A549 (cell line): Measurements from ENCODE around the gene YIPF5. TPM values are rescaled to one million over a fixed set of nuclear protein-coding genes. Genes with fewer than 3 reads are reported as not detected.

Source experiments
- ATAC-seq, 2 experiments: fragments of 200-7000 bp in 1 of 2; fragments of >200 bp in 1 of 2; cut with Nextera tagmentation in 1 of 2; cut with Tn5 transposase in 1 of 2; 3 replicates each; pipeline versions ENCODE4 v1.8.0 to v1.9.1; 2018 to 2020; ENCODE audit warnings: mild to moderate bottlenecking in 1 of 2, moderate library complexity in 1 of 2
- CTCF ChIA-PET: fragments of 300-600 bp; sonication (Branson Sonifier 250); formaldehyde crosslinking; extraction: SDS; loops from one replicate; lab custom pipeline; 2021; ENCODE audit warnings: antibody characterized with exemption, inconsistent platforms; lab: Yijun Ruan, JAX
- POLR2A ChIA-PET: fragments of 350-600 bp; formaldehyde crosslinking; extraction: SDS; loops from one replicate; lab custom pipeline; 2021; ENCODE audit warnings: antibody characterized with exemption, inconsistent platforms; lab: Yijun Ruan, JAX
- DNase-seq, 2 experiments: peaks; one replicate each; pipeline versions ENCODE4 v3.0.0 to v3.0.0-alpha.2; 2011 to 2016; ENCODE audit warnings: low read depth in 1 of 2, low spot score in 1 of 2
- FAIRE-seq: peaks from 2 replicates; lab custom pipeline; 2011; peaks lifted over from hg19 to GRCh38; lab: Jason Lieb, UNC
- H3K27ac ChIP-seq, 2 experiments: fragments of >200 bp; sonication (Bioruptor Twin); formaldehyde crosslinking; 3 replicates each; pipeline ENCODE4 v1.5.1; 2016 to 2017
- H3K4me1 ChIP-seq: fragments of >200 bp; sonication (Bioruptor Twin); formaldehyde crosslinking; 3 replicates; pipeline ENCODE4 v1.6.1; 2016
- H3K4me2 ChIP-seq: fragments of >200 bp; sonication (Bioruptor Twin); formaldehyde crosslinking; 3 replicates; pipeline ENCODE4 v1.6.1; 2016
- H3K4me3 ChIP-seq: fragments of >200 bp; sonication (Bioruptor Twin); formaldehyde crosslinking; 3 replicates; pipeline ENCODE4 v1.5.1; 2016
- H3K9me3 ChIP-seq: fragments of >200 bp; sonication (Bioruptor Twin); formaldehyde crosslinking; 3 replicates; pipeline ENCODE4 v1.6.1; 2016
- BHLHE40 ChIP-seq: IDR thresholded peaks from 2 replicates; pipeline ENCODE4 v1.6.1; 2012; ENCODE audit warnings: low read depth, low read length, inconsistent platforms
- CBX2 ChIP-seq: fragments of 200-600 bp; sonication (generic); IDR thresholded peaks from 2 replicates; pipeline ENCODE4 v1.6.1; 2016; ENCODE audit warnings: low read depth, mild to moderate bottlenecking, borderline replicate concordance
- CBX8 ChIP-seq: fragments of 200-600 bp; sonication (generic); IDR thresholded peaks from 2 replicates; pipeline ENCODE4 v1.6.1; 2016
- CHD2 ChIP-seq: fragments of 150-350 bp; IDR thresholded peaks from 2 replicates; pipeline ENCODE4 v1.6.1; 2014; ENCODE audit warnings: low read length; ENCODE audit not compliant: partially characterized antibody
- EHF ChIP-seq: fragments of 250-450 bp; sonication (Bioruptor Pico); IDR thresholded peaks from 2 replicates; pipeline ENCODE4 v1.5.0; 2020; ENCODE audit warnings: mild to moderate bottlenecking
- FOSL2 ChIP-seq, 2 experiments: fragments of 450-650 bp in 1 of 2; fragments of >200 bp in 1 of 2; sonication (Bioruptor Twin) in 1 of 2; formaldehyde crosslinking; IDR thresholded peaks; 2 replicates each; pipeline versions ENCODE4 v1.5.0 to v1.6.1; 2016 to 2020; ENCODE audit warnings: mild to moderate bottlenecking in 1 of 2, moderate library complexity in 1 of 2
- HDAC2 ChIP-seq: fragments of 200-600 bp; sonication (generic); IDR thresholded peaks from 2 replicates; pipeline ENCODE4 v1.6.1; 2016
- HOXA7 ChIP-seq: fragments of 250-450 bp; sonication (Bioruptor Pico); IDR thresholded peaks from 2 replicates; pipeline ENCODE4 v1.5.0; 2020; ENCODE audit warnings: mild to moderate bottlenecking, moderate library complexity
- HOXB5 ChIP-seq: fragments of 250-450 bp; sonication (Bioruptor Pico); IDR thresholded peaks from 2 replicates; pipeline ENCODE4 v1.5.0; 2020; ENCODE audit warnings: mild to moderate bottlenecking, moderate library complexity
- KDM5A ChIP-seq: fragments of 200-600 bp; sonication (generic); IDR thresholded peaks from 2 replicates; pipeline ENCODE4 v1.6.1; 2016; ENCODE audit warnings: antibody characterized with exemption, mild to moderate bottlenecking
- MAFK ChIP-seq: fragments of 450-650 bp; IDR thresholded peaks from 2 replicates; pipeline ENCODE4 v1.6.1; 2014; ENCODE audit not compliant: partially characterized antibody
- NR3C1 ChIP-seq: fragments of >200 bp; sonication (Bioruptor Twin); formaldehyde crosslinking; IDR thresholded peaks from 3 replicates; pipeline ENCODE4 v1.6.1; 2017
- POLR2AphosphoS2 ChIP-seq: conservative IDR thresholded peaks from 2 replicates; pipeline ENCODE4 v1.6.1; 2012; ENCODE audit warnings: low read length, improper control_type of control experiment, inconsistent platforms
- RAD21 ChIP-seq, 2 experiments: fragments of >200 bp in 1 of 2; sonication (Bioruptor Twin) in 1 of 2; formaldehyde crosslinking in 1 of 2; IDR thresholded peaks in 1 of 2; conservative IDR thresholded peaks in 1 of 2; 2 replicates in 1 of 2; 3 replicates in 1 of 2; pipeline ENCODE4 v1.6.1; 2012 to 2018; ENCODE audit warnings: inconsistent platforms in 1 of 2
- TP53 ChIP-seq: fragments of 250-450 bp; sonication (Bioruptor Pico); IDR thresholded peaks from 2 replicates; pipeline ENCODE4 v1.5.0; 2021; ENCODE audit warnings: mild to moderate bottlenecking, moderate library complexity
- WGBS: methylation state at CpG from one replicate; pipeline ENCODE4 v1.1.6; 2017; ENCODE audit errors: missing lambda C conversion rate; 5-methylcytosine and 5-hydroxymethylcytosine counted together
- polyA plus RNA-seq, 4 experiments: library from polyadenylated mRNA; depleted of rRNA in 3 of 4; stranded (reverse); fragments of >200 nt; fragmentation: RNase III in 1 of 4; extraction: RNeasy Plus Mini Kit Qiagen cat#74134 plus additional on column Dnase treatment in 1 of 4; gene quantifications; 2 replicates in 3 of 4; 3 replicates in 1 of 4; pipeline ENCODE4 v1.2.3, GENCODE V29; 2011 to 2017
- TF ChIP-seq, protein P1 (sequence below): IDR thresholded peaks from 2 replicates; pipeline ENCODE4 v1.6.1; 2012; ENCODE audit warnings: low read depth, borderline replicate concordance
- TF ChIP-seq, protein P2 (sequence below): IDR thresholded peaks from 2 replicates; pipeline ENCODE4 v1.6.1; 2012
- TF ChIP-seq, protein P3 (sequence below): IDR thresholded peaks from 2 replicates; pipeline ENCODE4 v1.6.1; 2012
- TF ChIP-seq, protein P4 (sequence below): fragments of 250-450 bp; sonication (Bioruptor Pico); IDR thresholded peaks from 2 replicates; pipeline ENCODE4 v1.5.0; 2020; ENCODE audit warnings: low read depth, mild to moderate bottlenecking, moderate library complexity
- TF ChIP-seq, protein P5 (sequence below): fragments of >200 bp; sonication (Bioruptor Twin); formaldehyde crosslinking; IDR thresholded peaks from 2 replicates; pipeline ENCODE4 v1.6.1; 2016

The YIPF5 gene
- polyA plus RNA-seq, 2 of the 4 experiments (the other 2 are of a cell fraction): 54.9 to 80.2 TPM

DNA sequence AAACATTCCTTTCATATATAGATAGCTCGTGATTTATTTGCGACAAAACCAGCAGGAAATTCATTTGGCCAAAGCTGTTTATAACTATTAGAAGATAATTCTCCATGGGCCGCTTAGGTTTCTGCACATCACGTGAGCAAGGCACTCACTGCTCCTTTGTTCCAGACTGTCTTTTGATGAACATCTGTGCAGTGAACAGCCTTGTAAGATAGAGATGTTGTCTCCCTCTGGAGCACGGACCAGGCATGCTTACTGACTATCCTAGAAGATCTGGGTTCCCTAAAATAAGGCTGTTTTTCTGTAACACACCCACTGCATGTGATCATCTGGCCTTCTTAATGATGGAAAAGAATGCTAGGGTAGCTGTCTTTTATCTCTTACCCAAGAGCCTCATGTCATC lies 30.9 kb downstream of the YIPF5 start:
- FAIRE-seq (no peak), ATAC-seq (no peak), DNase-seq (peak in 1 of 2 experiments; percentile 4)
- Histone ChIP-seq H3K4me1 (peaks cover 11% of the 10 kb centered on the region; the same call in 2 of the 3 replicates), H3K4me2 (no peak overlapping the region), H3K9me3 (no peaks in the 10 kb centered on the region), H3K27ac (no peak overlapping the region), H3K4me3 (no peak overlapping the region)
- CTCF ChIA-PET: interaction anchor here (0.7 to 2.5 kb wide), 3 partner anchors 8 to 314 kb away, joined by 3 to 9 read pairs (median 4); no protein-coding TSS in a partner anchor
- TF ChIP-seq, protein P1, sequence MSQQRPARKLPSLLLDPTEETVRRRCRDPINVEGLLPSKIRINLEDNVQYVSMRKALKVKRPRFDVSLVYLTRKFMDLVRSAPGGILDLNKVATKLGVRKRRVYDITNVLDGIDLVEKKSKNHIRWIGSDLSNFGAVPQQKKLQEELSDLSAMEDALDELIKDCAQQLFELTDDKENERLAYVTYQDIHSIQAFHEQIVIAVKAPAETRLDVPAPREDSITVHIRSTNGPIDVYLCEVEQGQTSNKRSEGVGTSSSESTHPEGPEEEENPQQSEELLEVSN: no peak
- no peak for TF ChIP-seq MAFK
- TF ChIP-seq TP53 (CRISPR knock-in tag): no peak
- no peak for TF ChIP-seq NR3C1
- WGBS: 91% methylated on average over 5 of the region's 5 CpGs
- POLR2A ChIA-PET: no interaction called here

DNA sequence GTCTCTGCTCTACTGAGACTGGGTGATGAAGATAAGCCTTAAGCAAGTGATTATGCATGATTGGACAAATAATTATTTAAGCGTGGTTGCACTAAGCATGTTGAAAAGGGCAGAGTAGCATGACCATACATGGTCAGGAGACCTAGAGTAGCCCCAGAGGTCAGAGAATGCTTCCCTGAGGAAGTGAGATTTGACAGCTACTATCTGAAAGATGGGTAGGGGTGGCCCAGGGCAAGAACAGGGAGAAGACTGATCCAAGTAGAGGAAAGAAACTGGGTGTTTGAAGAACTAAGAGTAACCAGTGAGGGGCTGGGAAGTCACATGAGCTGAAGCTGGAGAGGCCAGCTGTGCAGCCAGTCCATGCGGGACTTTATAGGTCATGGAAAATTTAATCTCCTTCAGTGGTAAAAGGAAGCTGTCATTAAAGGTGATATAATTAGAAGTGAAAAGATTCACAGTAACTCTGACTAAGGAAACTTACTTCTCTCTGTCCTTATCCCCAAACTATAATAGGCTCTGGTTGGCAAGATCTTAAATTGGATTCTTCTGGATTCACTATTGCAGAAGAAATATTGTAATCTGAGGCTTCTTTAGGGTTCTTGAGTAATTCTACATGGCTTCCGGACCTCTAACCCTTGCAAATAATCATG lies 35.2 kb downstream of the YIPF5 start:
- H3K4me1 ChIP-seq: no peaks in the 10 kb centered on the region
- H3K4me3 ChIP-seq: no peak overlapping the region
- WGBS: 87% methylated on average over 3 of the region's 3 CpGs
- DNase-seq (no peak), FAIRE-seq (no peak), ATAC-seq (no peak)
- no peak overlapping the region for H3K27ac ChIP-seq
- H3K4me2 ChIP-seq: no peak overlapping the region
- POLR2A ChIA-PET: interaction anchor here (0.7 kb wide), 1 partner anchor 894 kb away, joined by 5 read pairs; no protein-coding TSS in a partner anchor
- CTCF ChIA-PET: no interaction called here
- TF ChIP-seq CBX8 (no peak), FOSL2 (IDR thresholded peaks at IDR 0.05) (no peak), FOSL2 (CRISPR knock-in tag; IDR thresholded peaks at IDR 0.05) (no peak), CBX2 (no peak), RAD21 (conservative IDR thresholded peaks at IDR 0.05 in 1 of 2, IDR thresholded peaks at IDR 0.05 in 1 of 2) (no peak), NR3C1 (no peak), CHD2 (no peak), KDM5A (no peak), EHF (no peak), POLR2AphosphoS2 (no peak), HOXB5 (CRISPR knock-in tag) (no peak), HOXA7 (CRISPR knock-in tag) (no peak)
- TF ChIP-seq, protein P2, sequence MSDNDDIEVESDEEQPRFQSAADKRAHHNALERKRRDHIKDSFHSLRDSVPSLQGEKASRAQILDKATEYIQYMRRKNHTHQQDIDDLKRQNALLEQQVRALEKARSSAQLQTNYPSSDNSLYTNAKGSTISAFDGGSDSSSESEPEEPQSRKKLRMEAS: no peak
- TF ChIP-seq, protein P3, sequence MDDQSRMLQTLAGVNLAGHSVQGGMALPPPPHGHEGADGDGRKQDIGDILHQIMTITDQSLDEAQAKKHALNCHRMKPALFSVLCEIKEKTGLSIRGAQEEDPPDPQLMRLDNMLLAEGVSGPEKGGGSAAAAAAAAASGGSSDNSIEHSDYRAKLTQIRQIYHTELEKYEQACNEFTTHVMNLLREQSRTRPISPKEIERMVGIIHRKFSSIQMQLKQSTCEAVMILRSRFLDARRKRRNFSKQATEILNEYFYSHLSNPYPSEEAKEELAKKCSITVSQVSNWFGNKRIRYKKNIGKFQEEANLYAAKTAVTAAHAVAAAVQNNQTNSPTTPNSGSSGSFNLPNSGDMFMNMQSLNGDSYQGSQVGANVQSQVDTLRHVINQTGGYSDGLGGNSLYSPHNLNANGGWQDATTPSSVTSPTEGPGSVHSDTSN: no peak
- TF ChIP-seq, protein P4, sequence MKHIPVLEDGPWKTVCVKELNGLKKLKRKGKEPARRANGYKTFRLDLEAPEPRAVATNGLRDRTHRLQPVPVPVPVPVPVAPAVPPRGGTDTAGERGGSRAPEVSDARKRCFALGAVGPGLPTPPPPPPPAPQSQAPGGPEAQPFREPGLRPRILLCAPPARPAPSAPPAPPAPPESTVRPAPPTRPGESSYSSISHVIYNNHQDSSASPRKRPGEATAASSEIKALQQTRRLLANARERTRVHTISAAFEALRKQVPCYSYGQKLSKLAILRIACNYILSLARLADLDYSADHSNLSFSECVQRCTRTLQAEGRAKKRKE (CRISPR knock-in tag): no peak
- H3K9me3 ChIP-seq: no peaks in the 10 kb centered on the region

DNA sequence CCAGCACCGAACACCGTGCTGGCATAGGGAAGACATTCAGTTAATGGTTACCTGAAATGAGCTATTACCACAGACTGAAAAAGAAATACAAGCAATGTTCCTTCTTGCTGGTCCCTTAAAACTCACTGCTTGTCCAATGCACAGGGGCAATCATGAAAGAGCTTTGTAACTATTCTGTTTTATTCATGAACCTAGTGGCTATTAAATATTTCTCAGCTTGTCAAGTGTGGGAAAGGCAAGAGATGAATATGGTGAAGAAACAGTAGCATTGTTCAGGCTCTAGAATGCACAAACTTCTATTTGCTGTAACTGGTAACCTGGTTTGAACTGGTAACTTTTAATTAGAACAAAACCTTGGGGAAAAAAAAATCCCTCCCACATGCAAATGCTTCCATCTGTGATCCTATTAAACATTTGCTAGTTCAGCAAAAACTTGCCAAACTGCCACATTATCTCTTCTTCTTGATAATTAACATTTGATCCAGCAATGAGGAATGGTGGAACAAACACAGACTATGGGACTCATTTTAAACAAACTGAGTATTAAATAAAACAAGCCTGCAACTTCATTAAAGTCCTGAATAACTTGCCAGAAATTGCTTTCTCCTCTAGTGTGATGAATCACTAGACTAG lies 36.1 kb downstream of the YIPF5 start:
- FAIRE-seq (peak; percentile 13), ATAC-seq (no peak), DNase-seq (no peak)
- Histone ChIP-seq H3K4me3 (no peak overlapping the region), H3K27ac (no peak overlapping the region), H3K9me3 (no peaks in the 10 kb centered on the region), H3K4me1 (no peaks in the 10 kb centered on the region), H3K4me2 (no peak overlapping the region)
- CTCF ChIA-PET: interaction anchor here (1.4 to 5.0 kb wide), 2 partner anchors 8 to 309 kb away, joined by 3 to 37 read pairs; no protein-coding TSS in a partner anchor
- POLR2A ChIA-PET: no interaction called here
- TF ChIP-seq MAFK: peak; percentile 70
- no peak for TF ChIP-seq HDAC2
- no peak for TF ChIP-seq BHLHE40
- TF ChIP-seq, protein P5, sequence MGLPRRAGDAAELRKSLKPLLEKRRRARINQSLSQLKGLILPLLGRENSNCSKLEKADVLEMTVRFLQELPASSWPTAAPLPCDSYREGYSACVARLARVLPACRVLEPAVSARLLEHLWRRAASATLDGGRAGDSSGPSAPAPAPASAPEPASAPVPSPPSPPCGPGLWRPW: no peak
- WGBS: 57% methylated on average over 2 of the region's 2 CpGs
